ENCODE measurements around the gene WNT3A. TPM values are rescaled to one million over a fixed set of nuclear protein-coding genes. Genes with fewer than 3 reads are reported as not detected.

Gene WNT3A
- total and polyA plus RNA-seq, 2 donors, result 0.02 TPM; not detected in 1

DNA sequence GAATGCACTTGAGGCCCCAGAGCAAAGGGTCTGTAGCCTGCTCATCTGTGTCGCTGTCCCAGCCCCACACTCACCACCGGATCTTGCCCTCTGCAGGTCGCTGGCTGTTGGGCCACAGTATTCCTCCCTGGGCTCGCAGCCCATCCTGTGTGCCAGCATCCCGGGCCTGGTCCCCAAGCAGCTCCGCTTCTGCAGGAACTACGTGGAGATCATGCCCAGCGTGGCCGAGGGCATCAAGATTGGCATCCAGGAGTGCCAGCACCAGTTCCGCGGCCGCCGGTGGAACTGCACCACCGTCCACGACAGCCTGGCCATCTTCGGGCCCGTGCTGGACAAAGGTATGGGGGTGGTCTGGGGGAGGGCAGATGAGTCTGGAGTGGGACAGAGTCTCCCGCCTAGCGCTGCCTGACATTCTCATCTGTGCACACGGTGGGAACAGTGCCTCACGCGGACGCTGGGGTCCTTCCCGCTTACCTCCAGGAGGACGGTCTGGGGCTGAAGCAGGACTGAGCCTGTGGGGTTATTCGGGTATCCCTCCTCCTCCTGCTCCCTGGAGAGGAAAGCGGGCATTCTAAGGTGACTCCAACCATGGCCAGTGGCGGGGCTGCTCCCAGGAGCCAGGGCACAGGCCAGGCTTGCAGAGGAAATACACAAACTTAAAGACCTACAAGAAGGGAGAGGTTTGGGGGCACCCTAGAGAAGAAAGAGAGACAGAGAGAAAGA, 15.9 kb downstream of the WNT3A start:
- Histone ChIP-seq H3K27me3 (ENCODE audit: control insufficient read depth in 2 of 2, insufficient read depth in 1 of 2, low read length in 1 of 2) (no peaks in the 10 kb centered on the region), H3K4me3 (ENCODE audit: low read length in 2 of 2) (no peak overlapping the region), H3K9me3 (ENCODE audit: control insufficient read depth in 2 of 2, insufficient read depth in 1 of 2, low read length in 1 of 2) (no peaks in the 10 kb centered on the region), H3K36me3 (ENCODE audit: control insufficient read depth in 2 of 2, insufficient read depth in 2 of 2, low read length in 1 of 2) (no peaks in the 10 kb centered on the region), H3K27ac (ENCODE audit: low read depth in 1 of 2, low read length in 1 of 2) (no peak overlapping the region), H3K4me1 (ENCODE audit: control insufficient read depth in 2 of 2, insufficient read depth in 2 of 2, low read length in 2 of 2) (no peaks in the 10 kb centered on the region)
- no peak for DNase-seq (ENCODE audit: low read depth in 6 of 9, low spot score in 9 of 9)
- WGBS, result 94% methylated on average over 28 of the region's 28 CpGs

DNA sequence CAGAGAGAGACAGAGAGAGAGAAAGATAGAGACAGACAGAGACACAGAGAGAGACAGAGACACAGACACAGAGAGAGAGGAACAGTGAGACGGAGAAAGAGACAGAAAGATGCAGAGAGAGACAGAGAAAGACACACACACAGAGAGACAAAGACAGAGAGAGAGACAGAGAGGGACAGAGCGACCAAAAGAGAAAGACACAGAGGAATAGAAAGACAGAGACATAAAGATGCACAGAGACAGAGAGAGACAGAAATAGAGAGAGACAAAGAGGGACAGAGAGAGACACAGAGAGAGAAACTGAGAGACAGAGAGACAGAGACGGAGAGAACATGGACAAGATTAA, 16.5 kb downstream of the WNT3A start:
- H3K36me3 ChIP-seq (ENCODE audit: control insufficient read depth in 2 of 2, insufficient read depth in 2 of 2, low read length in 1 of 2), result no peaks in the 10 kb centered on the region
- no peaks in the 10 kb centered on the region for H3K9me3 ChIP-seq (ENCODE audit: control insufficient read depth in 2 of 2, insufficient read depth in 1 of 2, low read length in 1 of 2)
- H3K4me1 ChIP-seq (ENCODE audit: control insufficient read depth in 2 of 2, insufficient read depth in 2 of 2, low read length in 2 of 2), result no peaks in the 10 kb centered on the region
- no peak for DNase-seq (ENCODE audit: low read depth in 6 of 9, low spot score in 9 of 9)
- H3K27ac ChIP-seq (ENCODE audit: low read depth in 1 of 2, low read length in 1 of 2), result no peak overlapping the region
- WGBS, result 91% methylated on average over 3 of the region's 3 CpGs
- H3K4me3 ChIP-seq (ENCODE audit: low read length in 2 of 2), result no peak overlapping the region
- no peaks in the 10 kb centered on the region for H3K27me3 ChIP-seq (ENCODE audit: control insufficient read depth in 2 of 2, insufficient read depth in 1 of 2, low read length in 1 of 2)

DNA sequence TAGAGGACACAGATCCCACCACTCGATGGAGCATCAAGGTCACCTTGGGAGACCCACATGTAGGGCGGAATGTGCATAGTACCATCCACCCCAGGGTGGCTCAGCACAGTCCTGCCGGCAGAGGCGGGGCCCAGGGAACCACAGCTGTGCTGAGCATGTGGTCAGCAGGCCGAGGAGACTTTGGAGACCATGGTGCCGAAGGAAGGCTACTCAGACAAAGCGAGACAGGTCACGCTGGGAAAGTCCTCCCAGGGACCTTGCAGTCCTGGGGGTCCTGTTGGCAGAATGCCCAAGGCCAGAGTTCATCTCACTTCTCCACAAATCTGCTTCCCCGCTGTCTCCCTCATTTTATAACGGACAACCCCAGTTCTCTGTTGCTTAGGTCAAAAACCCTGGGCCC, 22.5 kb downstream of the WNT3A start:
- no peak overlapping the region for H3K4me3 ChIP-seq (ENCODE audit: low read length in 2 of 2)
- DNase-seq (ENCODE audit: low read depth in 6 of 9, low spot score in 9 of 9), result no peak
- no peaks in the 10 kb centered on the region for H3K4me1 ChIP-seq (ENCODE audit: control insufficient read depth in 2 of 2, insufficient read depth in 2 of 2, low read length in 2 of 2)
- no peak overlapping the region for H3K27ac ChIP-seq (ENCODE audit: low read depth in 1 of 2, low read length in 1 of 2)
- 96% methylated on average over 10 of the region's 10 CpGs for WGBS
- no peaks in the 10 kb centered on the region for H3K36me3 ChIP-seq (ENCODE audit: control insufficient read depth in 2 of 2, insufficient read depth in 2 of 2, low read length in 1 of 2)
- peaks cover 0 to 4% of the 10 kb centered on the region in 2 donors for H3K27me3 ChIP-seq (ENCODE audit: control insufficient read depth in 2 of 2, insufficient read depth in 1 of 2, low read length in 1 of 2)
- H3K9me3 ChIP-seq (ENCODE audit: control insufficient read depth in 2 of 2, insufficient read depth in 1 of 2, low read length in 1 of 2), result no peaks in the 10 kb centered on the region

DNA sequence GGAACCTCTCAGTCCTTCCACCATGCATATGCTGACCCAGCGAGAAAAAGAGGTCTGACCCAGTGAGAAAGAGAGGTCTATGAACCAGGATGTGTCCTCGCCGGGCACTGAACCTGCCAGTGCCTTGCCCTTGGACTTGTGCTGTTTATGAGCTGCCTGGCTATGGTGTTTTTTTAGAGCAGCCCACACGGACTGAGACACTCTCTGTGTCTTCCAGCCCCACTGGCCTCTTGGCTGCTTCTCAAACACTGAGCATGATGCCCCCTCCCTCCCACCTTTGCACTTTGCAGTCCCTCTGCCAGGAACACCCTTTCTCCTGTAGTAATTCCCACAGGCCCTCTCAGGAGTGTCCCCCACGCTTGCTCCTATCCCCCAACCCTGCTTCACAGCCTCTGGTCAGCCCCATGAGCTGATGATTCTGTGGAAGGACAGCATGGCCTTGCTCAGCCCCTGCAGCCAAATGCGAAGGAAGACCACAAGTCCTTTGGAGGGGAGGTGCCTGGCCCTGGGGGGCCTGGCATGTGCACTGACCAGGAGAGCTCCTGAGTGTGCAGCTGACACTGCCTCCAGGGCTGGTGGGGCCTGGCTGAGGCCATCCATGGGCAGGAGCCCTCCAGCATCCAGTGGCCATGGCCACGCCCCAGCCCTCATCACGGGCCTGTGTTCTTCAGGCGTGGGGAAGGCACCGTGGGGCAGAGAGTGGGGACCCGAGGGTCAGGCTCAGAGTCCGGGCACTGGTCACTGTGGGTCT, 23.8 kb downstream of the WNT3A start:
- WGBS, result 95% methylated on average over 12 of the region's 12 CpGs
- H3K4me1 ChIP-seq (ENCODE audit: control insufficient read depth in 2 of 2, insufficient read depth in 2 of 2, low read length in 2 of 2), result no peaks in the 10 kb centered on the region
- H3K9me3 ChIP-seq (ENCODE audit: control insufficient read depth in 2 of 2, insufficient read depth in 1 of 2, low read length in 1 of 2), result no peaks in the 10 kb centered on the region
- H3K27me3 ChIP-seq (ENCODE audit: control insufficient read depth in 2 of 2, insufficient read depth in 1 of 2, low read length in 1 of 2), result peaks cover 0 to 11% of the 10 kb centered on the region in 2 donors
- DNase-seq (ENCODE audit: low read depth in 6 of 9, low spot score in 9 of 9), result no peak
- H3K4me3 ChIP-seq (ENCODE audit: low read length in 2 of 2), result no peak overlapping the region
- H3K27ac ChIP-seq (ENCODE audit: low read depth in 1 of 2, low read length in 1 of 2), result no peak overlapping the region
- H3K36me3 ChIP-seq (ENCODE audit: control insufficient read depth in 2 of 2, insufficient read depth in 2 of 2, low read length in 1 of 2), result no peaks in the 10 kb centered on the region

DNA sequence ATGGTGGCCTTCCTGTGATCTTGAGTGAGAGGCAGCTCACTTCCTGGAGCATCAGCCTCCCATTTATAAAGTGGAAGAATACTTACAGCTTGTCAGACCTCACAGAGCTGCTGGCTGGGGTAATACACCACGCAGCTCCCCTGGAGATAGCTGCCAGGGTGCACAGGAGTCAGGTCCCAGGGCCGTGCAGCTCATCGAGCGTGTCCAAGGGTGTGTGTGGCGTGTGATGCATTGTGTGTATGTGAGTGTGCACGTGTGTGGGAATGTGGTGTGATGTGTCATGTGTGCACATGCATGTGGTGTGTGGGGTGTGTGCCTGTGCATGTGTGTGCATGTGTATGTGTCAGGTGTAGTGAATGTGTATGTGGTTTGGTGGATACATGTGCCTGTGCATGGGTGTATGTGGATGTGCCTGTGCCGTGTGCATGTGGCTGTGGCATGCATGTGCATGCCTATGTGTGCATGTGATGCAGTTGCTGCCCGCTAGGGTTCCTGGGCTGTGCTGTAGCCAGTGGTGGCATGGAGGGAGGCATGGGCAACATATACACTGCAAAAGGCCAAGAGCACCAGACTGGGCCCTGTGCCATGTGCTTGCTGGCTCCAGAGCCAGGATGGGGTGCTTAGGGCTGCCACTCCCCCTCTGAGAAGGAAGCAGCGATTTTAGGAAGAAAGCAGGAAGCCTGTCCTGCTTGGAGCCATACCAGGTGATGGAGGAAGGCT, 24.6 kb downstream of the WNT3A start:
- no peak overlapping the region for H3K4me3 ChIP-seq (ENCODE audit: low read length in 2 of 2)
- 91% methylated on average over 9 of the region's 9 CpGs for whole genome bisulfite sequencing
- no peak for DNase-seq (ENCODE audit: low read depth in 6 of 9, low spot score in 9 of 9)
- no peaks in the 10 kb centered on the region for H3K36me3 ChIP-seq (ENCODE audit: control insufficient read depth in 2 of 2, insufficient read depth in 2 of 2, low read length in 1 of 2)
- no peaks in the 10 kb centered on the region for H3K4me1 ChIP-seq (ENCODE audit: control insufficient read depth in 2 of 2, insufficient read depth in 2 of 2, low read length in 2 of 2)
- H3K9me3 ChIP-seq (ENCODE audit: control insufficient read depth in 2 of 2, insufficient read depth in 1 of 2, low read length in 1 of 2), result no peaks in the 10 kb centered on the region
- H3K27me3 ChIP-seq (ENCODE audit: control insufficient read depth in 2 of 2, insufficient read depth in 1 of 2, low read length in 1 of 2), result peaks cover 0 to 19% of the 10 kb centered on the region in 2 donors
- H3K27ac ChIP-seq (ENCODE audit: low read depth in 1 of 2, low read length in 1 of 2), result no peak overlapping the region

DNA sequence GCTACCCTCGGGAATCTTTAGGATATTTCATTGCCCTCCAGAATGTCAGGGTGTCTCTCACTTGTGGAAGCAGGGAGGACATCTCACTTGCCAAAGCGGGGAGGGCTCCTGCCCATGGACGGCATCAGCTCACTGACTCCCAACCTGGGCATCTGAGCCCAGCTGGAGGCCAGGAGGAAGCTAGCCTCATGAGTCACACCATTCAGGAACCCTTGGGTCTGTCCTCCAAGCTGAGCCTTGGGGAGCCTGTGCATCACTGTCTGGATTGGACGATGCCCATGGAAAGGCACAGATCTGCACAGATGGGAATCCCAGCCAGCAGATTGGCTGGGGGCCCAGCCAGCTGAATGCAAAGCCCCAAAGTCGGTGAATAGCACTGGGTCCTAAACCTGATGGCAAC, 25.2 kb downstream of the WNT3A start:
- no peak overlapping the region for H3K27ac ChIP-seq (ENCODE audit: low read depth in 1 of 2, low read length in 1 of 2)
- 93% methylated on average over 5 of the region's 5 CpGs for WGBS
- H3K4me3 ChIP-seq (ENCODE audit: low read length in 2 of 2), result no peak overlapping the region
- DNase-seq (ENCODE audit: low read depth in 6 of 9, low spot score in 9 of 9), result no peak
- peaks cover 4 to 26% of the 10 kb centered on the region in 2 donors for H3K27me3 ChIP-seq (ENCODE audit: control insufficient read depth in 2 of 2, insufficient read depth in 1 of 2, low read length in 1 of 2)
- no peaks in the 10 kb centered on the region for H3K4me1 ChIP-seq (ENCODE audit: control insufficient read depth in 2 of 2, insufficient read depth in 2 of 2, low read length in 2 of 2)
- no peaks in the 10 kb centered on the region for H3K36me3 ChIP-seq (ENCODE audit: control insufficient read depth in 2 of 2, insufficient read depth in 2 of 2, low read length in 1 of 2)
- peaks cover 0 to 5% of the 10 kb centered on the region in 2 donors for H3K9me3 ChIP-seq (ENCODE audit: control insufficient read depth in 2 of 2, insufficient read depth in 1 of 2, low read length in 1 of 2)

DNA sequence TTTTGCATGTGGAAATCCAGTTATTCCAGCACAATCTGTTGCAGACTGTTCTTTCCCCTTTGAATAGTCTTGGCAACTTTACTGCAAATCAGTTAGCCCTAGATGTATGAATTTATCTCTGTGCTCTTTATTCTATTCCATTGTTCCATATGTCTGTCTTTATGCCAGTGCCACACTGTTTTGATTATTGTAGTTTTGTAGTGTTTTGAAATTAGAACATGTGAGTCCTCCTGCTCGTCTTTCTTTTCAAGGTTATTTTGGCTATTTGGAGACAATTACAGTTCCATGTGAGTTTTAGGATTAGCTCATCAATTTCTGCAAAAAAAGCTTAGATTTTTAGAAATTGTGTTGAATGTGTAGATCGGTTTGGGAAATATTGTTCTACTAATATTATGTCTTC, 26.6 kb downstream of the WNT3A start:
- Histone ChIP-seq H3K4me1 (ENCODE audit: control insufficient read depth in 2 of 2, insufficient read depth in 2 of 2, low read length in 2 of 2) (no peaks in the 10 kb centered on the region), H3K9me3 (ENCODE audit: control insufficient read depth in 2 of 2, insufficient read depth in 1 of 2, low read length in 1 of 2) (peaks cover 0 to 6% of the 10 kb centered on the region in 2 donors), H3K36me3 (ENCODE audit: control insufficient read depth in 2 of 2, insufficient read depth in 2 of 2, low read length in 1 of 2) (no peaks in the 10 kb centered on the region), H3K27me3 (ENCODE audit: control insufficient read depth in 2 of 2, insufficient read depth in 1 of 2, low read length in 1 of 2) (peaks cover 17 to 39% of the 10 kb centered on the region in 2 donors), H3K4me3 (ENCODE audit: low read length in 2 of 2) (no peak overlapping the region), H3K27ac (ENCODE audit: low read depth in 1 of 2, low read length in 1 of 2) (no peak overlapping the region)
- 96% methylated on average over 2 of the region's 2 CpGs for WGBS
- no peak for DNase-seq (ENCODE audit: low read depth in 6 of 9, low spot score in 9 of 9)

DNA sequence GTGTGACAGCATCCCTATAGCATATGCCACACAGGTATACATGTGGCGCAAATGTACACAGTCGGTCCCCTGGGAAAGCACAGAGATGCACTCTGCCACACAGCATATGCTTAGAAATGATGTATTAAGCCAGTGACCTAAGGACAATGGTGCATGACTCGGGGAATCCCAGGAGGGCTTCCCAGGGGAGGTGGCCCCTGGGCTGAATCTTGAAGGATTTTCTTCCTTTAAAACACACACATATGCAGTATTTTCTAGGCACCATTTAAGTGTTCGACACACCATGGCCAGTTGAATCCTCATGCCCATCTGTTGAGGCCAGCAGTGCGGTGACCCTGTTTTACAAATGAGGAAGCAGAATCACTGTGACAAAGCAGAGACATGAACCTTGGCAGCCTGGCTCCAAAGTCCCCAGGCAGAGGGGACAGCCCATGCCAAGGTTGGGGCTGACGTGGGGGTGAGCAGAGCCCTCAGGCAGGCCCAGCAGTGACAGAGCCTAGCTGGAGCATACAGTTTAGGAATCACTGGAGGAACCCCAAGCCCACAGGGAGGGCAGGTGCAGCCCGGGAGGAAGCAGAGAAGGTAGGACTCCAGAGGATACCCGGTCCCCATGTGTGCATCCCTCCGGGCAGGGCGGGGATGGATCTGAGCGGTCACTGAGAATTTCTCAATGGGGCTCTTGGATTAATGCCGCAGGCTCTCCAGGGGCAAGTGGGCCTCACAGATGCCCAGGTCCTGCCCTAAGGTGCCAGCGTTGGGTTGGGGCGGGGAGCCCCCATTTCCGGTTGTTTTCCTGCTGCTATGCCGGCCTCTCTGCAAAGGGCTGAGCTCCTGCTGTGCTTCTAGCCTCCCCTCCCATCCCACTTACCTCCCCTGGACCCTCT, 28.4 kb downstream of the WNT3A start:
- H3K4me3 ChIP-seq (ENCODE audit: low read length in 2 of 2), result no peak overlapping the region
- WGBS, result 88% methylated on average over 16 of the region's 16 CpGs
- no peaks in the 10 kb centered on the region for H3K4me1 ChIP-seq (ENCODE audit: control insufficient read depth in 2 of 2, insufficient read depth in 2 of 2, low read length in 2 of 2)
- peaks cover 0 to 6% of the 10 kb centered on the region in 2 donors for H3K9me3 ChIP-seq (ENCODE audit: control insufficient read depth in 2 of 2, insufficient read depth in 1 of 2, low read length in 1 of 2)
- DNase-seq (ENCODE audit: low read depth in 6 of 9, low spot score in 9 of 9), result no peak
- H3K27me3 ChIP-seq (ENCODE audit: control insufficient read depth in 2 of 2, insufficient read depth in 1 of 2, low read length in 1 of 2), result peaks cover 24 to 54% of the 10 kb centered on the region in 2 donors
- no peaks in the 10 kb centered on the region for H3K36me3 ChIP-seq (ENCODE audit: control insufficient read depth in 2 of 2, insufficient read depth in 2 of 2, low read length in 1 of 2)
- H3K27ac ChIP-seq (ENCODE audit: low read depth in 1 of 2, low read length in 1 of 2), result no peak overlapping the region
